Activated CD8-positive, alpha-beta T cell treated with anti-CD3 and anti-CD28 coated beads for 36 hours (primary cell): ENCODE results near the gene KRTAP10-6. TPM values are rescaled to one million over a fixed set of nuclear protein-coding genes. Genes with fewer than 3 reads are reported as not detected.
"Not testable (repeated sequence)": the region's sequence is repeated elsewhere in the genome, so short reads cannot be mapped to it uniquely, and the experiment has no call there.

Source experiments
- ATAC-seq: fragments of 200-7000 bp; cut with Tn5 transposase; one replicate; pipeline ENCODE4 v1.10.0; 2021; ENCODE audit warnings: mild to moderate bottlenecking, moderate library complexity
- CTCF ChIA-PET: fragments of 350-600 bp; sonication (Branson Sonifier 250); formaldehyde crosslinking; loops from one replicate; lab custom pipeline; 2021; ENCODE audit warnings: antibody characterized with exemption; lab: Charles Lee
- POLR2A ChIA-PET: fragments of 350-600 bp; sonication (Branson Sonifier 250); formaldehyde crosslinking; loops from one replicate; lab custom pipeline; 2021; ENCODE audit warnings: antibody characterized with exemption; lab: Charles Lee
- DNase-seq: peaks from one replicate; pipeline ENCODE4 v3.0.0-alpha.2; 2020
- H3K27ac Mint-ChIP-seq: one replicate; pipeline ENCODE4 v1.8.0; 2021; ENCODE audit warnings: mild to moderate bottlenecking, mixed read lengths
- H3K27me3 Mint-ChIP-seq: one replicate; pipeline ENCODE4 v1.8.0; 2021; ENCODE audit warnings: mixed read lengths
- H3K36me3 Mint-ChIP-seq: one replicate; pipeline ENCODE4 v1.8.0; 2021; ENCODE audit warnings: low read depth, mixed read lengths
- H3K4me1 Mint-ChIP-seq: one replicate; pipeline ENCODE4 v1.8.0; 2021; ENCODE audit warnings: low read depth, mixed read lengths
- H3K4me3 Mint-ChIP-seq: one replicate; pipeline ENCODE4 v1.8.0; 2021; ENCODE audit warnings: mild to moderate bottlenecking, moderate library complexity, mixed read lengths
- H3K9me3 Mint-ChIP-seq: one replicate; pipeline ENCODE4 v1.8.0; 2021; ENCODE audit warnings: mixed read lengths
- intact Hi-C: fragments of 100-400 bp; cut with micrococcal nuclease; formaldehyde crosslinking; loops from one replicate; pipeline ENCODE4 v1.10.0; 2022
- total RNA-seq, 2 experiments: library from RNA; stranded (reverse); gene quantifications; one replicate each; pipeline ENCODE4 v1.2.3, GENCODE V29; 2021
- TF ChIP-seq, protein P1 (sequence below): fragments of 200-600 bp; IDR thresholded peaks from one replicate; pipeline ENCODE4 v1.8.0; 2022; ENCODE audit warnings: antibody characterized with exemption, mild to moderate bottlenecking

Gene KRTAP10-6
- total RNA-seq, 2 experiments from 2014 or later: not detected

DNA sequence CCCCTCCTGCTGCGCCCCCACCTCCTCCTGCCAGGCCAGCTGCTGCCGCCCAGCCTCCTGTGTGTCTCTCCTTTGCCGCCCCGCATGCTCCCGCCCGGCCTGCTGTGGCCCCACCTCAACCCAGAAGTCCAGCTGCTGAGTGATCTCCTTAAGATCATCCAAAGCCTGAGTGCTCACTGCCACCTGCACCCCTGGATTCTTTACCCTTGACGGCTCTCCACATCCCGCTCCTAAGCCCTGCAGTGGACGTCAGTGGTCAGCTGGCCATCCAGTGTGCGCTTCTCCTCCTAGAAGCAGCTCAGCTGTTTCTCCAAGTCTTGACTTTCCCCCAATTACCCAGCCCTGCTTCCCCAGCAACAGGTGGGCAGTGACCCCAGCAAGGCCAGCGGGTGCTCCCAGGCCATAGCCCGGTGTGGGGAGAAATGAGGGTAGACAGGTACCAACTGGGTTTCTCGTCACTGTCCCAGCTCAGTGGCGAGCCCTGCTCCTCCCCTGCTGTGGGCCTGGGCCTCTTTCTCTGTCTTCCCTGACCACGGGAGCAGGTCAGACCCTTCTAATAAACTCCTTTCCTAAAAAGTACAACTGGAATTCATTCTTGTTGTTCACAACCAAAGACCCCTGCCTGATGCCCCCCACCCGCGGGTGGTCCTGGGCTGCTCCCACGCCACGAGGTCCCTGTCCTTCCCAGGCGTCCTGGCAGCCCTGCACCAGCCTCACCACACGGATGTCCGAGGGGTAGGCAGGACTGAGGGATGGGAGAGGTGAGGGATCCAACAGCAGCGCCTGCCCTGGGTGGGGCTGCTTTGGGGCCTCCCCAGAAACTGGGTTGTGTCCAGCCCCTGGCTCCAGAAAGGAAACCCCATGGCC lies 9.5 kb upstream of the KRTAP10-6 start:
- DNase-seq: no peak
- CTCF ChIA-PET: no interaction called here
- no peak for ATAC-seq
- TF ChIP-seq, protein P1, sequence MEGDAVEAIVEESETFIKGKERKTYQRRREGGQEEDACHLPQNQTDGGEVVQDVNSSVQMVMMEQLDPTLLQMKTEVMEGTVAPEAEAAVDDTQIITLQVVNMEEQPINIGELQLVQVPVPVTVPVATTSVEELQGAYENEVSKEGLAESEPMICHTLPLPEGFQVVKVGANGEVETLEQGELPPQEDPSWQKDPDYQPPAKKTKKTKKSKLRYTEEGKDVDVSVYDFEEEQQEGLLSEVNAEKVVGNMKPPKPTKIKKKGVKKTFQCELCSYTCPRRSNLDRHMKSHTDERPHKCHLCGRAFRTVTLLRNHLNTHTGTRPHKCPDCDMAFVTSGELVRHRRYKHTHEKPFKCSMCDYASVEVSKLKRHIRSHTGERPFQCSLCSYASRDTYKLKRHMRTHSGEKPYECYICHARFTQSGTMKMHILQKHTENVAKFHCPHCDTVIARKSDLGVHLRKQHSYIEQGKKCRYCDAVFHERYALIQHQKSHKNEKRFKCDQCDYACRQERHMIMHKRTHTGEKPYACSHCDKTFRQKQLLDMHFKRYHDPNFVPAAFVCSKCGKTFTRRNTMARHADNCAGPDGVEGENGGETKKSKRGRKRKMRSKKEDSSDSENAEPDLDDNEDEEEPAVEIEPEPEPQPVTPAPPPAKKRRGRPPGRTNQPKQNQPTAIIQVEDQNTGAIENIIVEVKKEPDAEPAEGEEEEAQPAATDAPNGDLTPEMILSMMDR: no peak
- intact Hi-C loops: no loop called here
- Mint-ChIP-seq H3K27me3 (peaks cover 3% of the 10 kb centered on the region), H3K9me3 (peaks cover 8% of the 10 kb centered on the region), H3K4me1 (no peaks in the 10 kb centered on the region), H3K4me3 (no peak overlapping the region), H3K36me3 (no peaks in the 10 kb centered on the region), H3K27ac (no peak overlapping the region)
- POLR2A ChIA-PET: no interaction called here

DNA sequence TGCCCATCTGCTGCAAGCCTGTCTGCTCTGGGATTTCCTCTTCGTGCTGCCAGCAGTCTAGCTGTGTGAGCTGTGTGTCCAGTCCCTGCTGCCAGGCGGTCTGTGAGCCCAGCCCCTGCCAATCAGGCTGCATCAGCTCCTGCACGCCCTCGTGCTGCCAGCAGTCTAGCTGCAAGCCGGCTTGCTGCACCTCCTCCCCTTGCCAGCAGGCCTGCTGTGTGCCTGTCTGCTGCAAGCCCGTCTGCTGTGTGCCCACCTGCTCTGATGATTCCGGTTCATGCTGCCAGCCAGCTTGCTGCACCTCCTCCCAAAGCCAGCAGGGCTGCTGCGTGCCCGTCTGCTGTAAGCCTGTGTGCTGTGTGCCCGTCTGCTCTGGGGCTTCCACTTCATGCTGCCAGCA lies 8.8 kb upstream of the KRTAP10-6 start:
- ATAC-seq, CTCF ChIA-PET, H3K9me3 Mint-ChIP-seq, DNase-seq, H3K4me1 Mint-ChIP-seq, H3K27ac Mint-ChIP-seq, H3K27me3 Mint-ChIP-seq, H3K4me3 Mint-ChIP-seq, POLR2A ChIA-PET, intact Hi-C loops, H3K36me3 Mint-ChIP-seq: not testable (repeated sequence)

DNA sequence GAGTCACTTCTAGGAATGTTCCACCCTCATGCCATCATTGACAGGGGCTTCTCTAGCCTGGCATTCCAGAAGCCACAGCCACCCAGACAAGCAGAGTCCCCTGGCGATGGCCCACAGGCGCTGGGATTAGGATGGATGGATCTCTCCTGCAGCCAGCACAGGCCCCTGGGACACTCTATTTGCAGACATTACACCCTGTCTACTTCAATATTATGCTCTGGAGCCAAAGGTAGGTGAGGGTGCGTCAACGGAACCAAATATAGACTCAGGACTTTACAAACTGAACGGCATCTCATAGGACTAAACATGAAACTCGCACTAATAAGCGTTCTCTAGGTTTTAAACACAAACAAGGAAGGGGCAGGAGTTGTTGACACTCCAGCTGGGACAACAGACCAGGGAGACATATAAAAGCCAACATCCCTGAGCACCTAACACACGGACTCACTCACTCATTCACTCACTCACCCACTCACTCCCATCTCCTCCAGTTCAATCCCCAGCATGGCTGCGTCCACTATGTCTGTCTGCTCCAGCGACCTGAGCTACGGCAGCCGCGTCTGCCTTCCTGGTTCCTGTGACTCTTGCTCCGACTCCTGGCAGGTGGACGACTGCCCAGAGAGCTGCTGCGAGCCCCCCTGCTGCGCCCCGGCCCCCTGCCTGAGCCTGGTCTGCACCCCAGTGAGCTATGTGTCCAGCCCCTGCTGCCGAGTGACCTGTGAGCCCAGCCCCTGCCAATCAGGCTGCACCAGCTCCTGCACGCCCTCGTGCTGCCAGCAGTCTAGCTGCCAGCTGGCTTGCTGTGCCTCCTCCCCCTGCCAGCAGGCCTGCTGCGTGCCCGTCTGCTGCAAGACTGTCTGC lies 8.0 kb upstream of the KRTAP10-6 start, which contains the start of gene KRTAP10-7:
KRTAP10-7 (plus strand) TSS at position 480 of the 861 bp plus-strand sequence; CDS start at position 505, 25 bp downstream.
- CTCF ChIA-PET, ATAC-seq, H3K27ac Mint-ChIP-seq, H3K27me3 Mint-ChIP-seq, POLR2A ChIA-PET, intact Hi-C loops, H3K4me3 Mint-ChIP-seq, H3K4me1 Mint-ChIP-seq, H3K9me3 Mint-ChIP-seq, DNase-seq, H3K36me3 Mint-ChIP-seq: not testable (repeated sequence)

DNA sequence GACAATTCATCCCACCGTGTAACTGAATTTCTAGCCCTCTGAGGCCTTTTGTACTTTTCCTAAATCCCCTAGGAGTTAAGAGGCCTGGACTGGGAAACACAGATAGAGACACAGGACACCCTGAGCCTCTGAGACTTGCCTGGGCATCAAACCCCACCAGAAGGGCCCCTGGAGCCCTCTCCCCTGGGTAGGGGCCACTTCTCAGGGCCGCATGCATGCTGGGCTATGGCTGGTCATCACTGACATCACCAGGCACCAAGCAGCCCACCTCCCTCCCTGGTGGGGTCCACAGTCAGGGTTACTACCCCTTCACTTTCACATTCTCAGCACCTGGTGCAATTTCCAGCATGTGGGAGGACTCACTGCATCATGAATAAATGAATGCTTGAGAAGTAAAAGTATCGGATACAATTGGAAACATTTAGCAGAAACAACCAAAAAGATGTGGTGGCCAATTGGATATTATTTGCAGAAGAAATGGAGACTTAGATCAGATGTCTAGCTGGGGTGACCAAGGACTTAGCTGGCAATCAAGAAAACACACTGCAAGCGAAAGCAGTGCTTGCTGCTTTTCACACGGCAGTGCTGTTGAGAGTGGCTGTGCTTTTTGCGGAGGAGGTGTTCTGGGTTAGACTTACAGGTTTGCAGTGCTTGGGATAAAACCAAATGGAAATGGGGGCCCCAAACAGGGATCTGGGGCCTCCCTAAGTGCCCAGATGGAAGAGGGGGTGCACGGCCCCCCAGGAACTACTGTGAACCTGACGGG lies 7.1 kb upstream of the KRTAP10-6 start:
- H3K36me3 Mint-ChIP-seq: no peaks in the 10 kb centered on the region
- no peak for DNase-seq
- H3K4me3 Mint-ChIP-seq: no peak overlapping the region
- TF ChIP-seq, protein P1: no peak
- H3K4me1 Mint-ChIP-seq: no peaks in the 10 kb centered on the region
- CTCF ChIA-PET: no interaction called here
- peaks cover 5% of the 10 kb centered on the region for H3K9me3 Mint-ChIP-seq
- POLR2A ChIA-PET: no interaction called here
- ATAC-seq: no peak
- no peak overlapping the region for H3K27ac Mint-ChIP-seq
- H3K27me3 Mint-ChIP-seq: no peaks in the 10 kb centered on the region
- intact Hi-C loops: no loop called here

DNA sequence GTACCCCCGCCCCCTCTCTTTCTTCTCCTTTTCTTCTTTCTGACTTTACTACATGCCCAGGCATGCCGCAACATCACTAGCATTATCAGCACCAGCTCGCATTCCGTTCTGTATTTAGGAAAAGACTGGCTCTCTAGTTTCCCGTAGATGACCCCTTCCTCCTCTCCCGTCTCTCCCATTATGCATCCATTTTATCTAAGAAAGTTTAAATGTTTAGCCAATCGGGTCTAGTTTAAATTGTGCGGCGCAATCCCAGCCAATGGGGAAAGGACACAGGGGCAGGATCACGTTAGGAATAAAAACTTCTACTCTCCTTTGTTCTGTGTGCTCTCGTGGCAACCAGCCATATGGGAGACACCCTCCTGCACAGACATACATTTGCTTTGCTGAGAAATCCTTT lies 5.8 kb upstream of the KRTAP10-6 start:
- ChIA-PET POLR2A (no interaction called here), CTCF (no interaction called here)
- intact Hi-C loops: no loop called here
- Mint-ChIP-seq H3K4me3 (no peak overlapping the region), H3K36me3 (no peaks in the 10 kb centered on the region), H3K4me1 (no peaks in the 10 kb centered on the region), H3K27me3 (no peaks in the 10 kb centered on the region), H3K9me3 (peaks cover 5% of the 10 kb centered on the region), H3K27ac (no peak overlapping the region)
- TF ChIP-seq, protein P1: no peak
- DNase-seq: no peak
- ATAC-seq: no peak
